Body of pancreas (tissue), 4 donors: Measurements from ENCODE around the gene SFXN2. TPM values are rescaled to one million over a fixed set of nuclear protein-coding genes. Genes with fewer than 3 reads are reported as not detected.

Source experiments
- ATAC-seq: fragments of 150-250 bp; one replicate; pipeline ENCODE4 v1.9.1; 2016
- DNase-seq, 4 donors: peaks; one replicate each; pipeline ENCODE4 v3.0.0-alpha.2; 2019
- H3K27ac ChIP-seq, 4 donors: fragments of 200-600 bp; sonication (generic); 1 replicate in 3 of 4; 2 replicates in 1 of 4; pipeline versions ENCODE4 v1.5.1 to v1.6.1; 2016 to 2019; ENCODE audit warnings: mild to moderate bottlenecking in 1 of 4, mixed read lengths in 1 of 4, moderate library complexity in 1 of 4
- H3K27me3 ChIP-seq, 2 donors: fragments of 200-600 bp; sonication (generic); one replicate each; pipeline ENCODE4 v1.6.0; 2016; ENCODE audit warnings: mild to moderate bottlenecking in 1 of 2
- H3K36me3 ChIP-seq, 2 donors: fragments of 200-600 bp; sonication (generic); replicated peaks in 1 of 2; 2 replicates each; pipeline ENCODE4 v1.5.1; 2016; ENCODE audit warnings: low read depth in 2 of 2; ENCODE audit not compliant: insufficient read depth in 1 of 2
- H3K4me1 ChIP-seq: fragments of 200-600 bp; sonication (generic); one replicate; pipeline ENCODE4 v1.6.0; 2016
- H3K4me3 ChIP-seq, 2 donors: fragments of 200-600 bp; sonication (generic); 1 replicate in 1 of 2; 2 replicates in 1 of 2; pipeline ENCODE4 v1.5.1; 2016 to 2019
- H3K9me3 ChIP-seq, 3 donors: fragments of 200-600 bp; sonication (generic); 1 replicate in 2 of 3; 2 replicates in 1 of 3; pipeline ENCODE4 v1.5.1; 2016
- CTCF ChIP-seq, 7 experiments: fragments of 450-650 bp in 4 of 7; fragments of 200-600 bp in 3 of 7; sonication (generic) in 3 of 7; IDR thresholded peaks; one replicate each; pipeline ENCODE4 v1.5.1; 2016 to 2019; ENCODE audit warnings: antibody characterized with exemption in 7 of 7
- POLR2A ChIP-seq, 3 donors: fragments of 450-650 bp; IDR thresholded peaks; one replicate each; pipeline ENCODE4 v1.6.1; 2016; ENCODE audit warnings: antibody characterized with exemption in 3 of 3, mild to moderate bottlenecking in 2 of 3
- WGBS, 2 donors: methylation state at CpG; one replicate each; pipeline ENCODE4 v1.1.5; 2017; 5-methylcytosine and 5-hydroxymethylcytosine counted together
- intact Hi-C: fragments of 100-400 bp; cut with DNase I; formaldehyde crosslinking; loops from one replicate; pipeline ENCODE4 v1.15.1; 2023
- total RNA-seq, 2 donors: library from RNA; depleted of rRNA; stranded (reverse); fragments of >200 nt; gene quantifications; one replicate each; pipeline ENCODE4 v1.1.0, GENCODE V29; 2016

SFXN2 gene
- total RNA-seq, 2 donors from 2014 or later: 2.1 to 7.3 TPM

GRCh38 chr10:102775201-102775934 is 60.9 kb downstream of the SFXN2 start:
- Histone ChIP-seq H3K4me3 (no peak overlapping the region), H3K27me3 (no peaks in the 10 kb centered on the region), H3K4me1 (peaks cover 58% of the 10 kb centered on the region), H3K36me3 (no peaks in the 10 kb centered on the region), H3K9me3 (no peaks in the 10 kb centered on the region), H3K27ac (peak overlapping the region; percentile 46 to 77 (median 65))
- 48 to 63% methylated on average over 15 to 16 of the region's 16 CpGs for WGBS, 2 donors
- ATAC-seq (no peak), DNase-seq (peak; percentile 30 to 55 (median 46))
- intact Hi-C loops: no loop called here
- no peak for TF ChIP-seq CTCF (IDR thresholded peaks at IDR 0.05)
- TF ChIP-seq POLR2A (IDR thresholded peaks at IDR 0.05): no peak

- Histone ChIP-seq H3K27ac (peak overlapping the region; percentile 46 to 77 (median 65)), H3K9me3 (no peaks in the 10 kb centered on the region), H3K4me1 (peaks cover 58% of the 10 kb centered on the region), H3K4me3 (no peak overlapping the region), H3K36me3 (no peaks in the 10 kb centered on the region), H3K27me3 (no peaks in the 10 kb centered on the region)
- intact Hi-C loops: no loop called here
- peak; percentile 58 for ATAC-seq
- TF ChIP-seq CTCF (IDR thresholded peaks at IDR 0.05) (no peak), POLR2A (IDR thresholded peaks at IDR 0.05) (peak in 2 of 3 donors; percentile 38 to 66)
- DNase-seq: peak; percentile 53 to 79 (median 68)
- 17 to 22% methylated on average over 14 to 17 of the region's 17 CpGs for WGBS, 2 donors
Measured at GRCh38 chr10:102775935-102776669, 61.7 kb downstream of the SFXN2 start.

DNA sequence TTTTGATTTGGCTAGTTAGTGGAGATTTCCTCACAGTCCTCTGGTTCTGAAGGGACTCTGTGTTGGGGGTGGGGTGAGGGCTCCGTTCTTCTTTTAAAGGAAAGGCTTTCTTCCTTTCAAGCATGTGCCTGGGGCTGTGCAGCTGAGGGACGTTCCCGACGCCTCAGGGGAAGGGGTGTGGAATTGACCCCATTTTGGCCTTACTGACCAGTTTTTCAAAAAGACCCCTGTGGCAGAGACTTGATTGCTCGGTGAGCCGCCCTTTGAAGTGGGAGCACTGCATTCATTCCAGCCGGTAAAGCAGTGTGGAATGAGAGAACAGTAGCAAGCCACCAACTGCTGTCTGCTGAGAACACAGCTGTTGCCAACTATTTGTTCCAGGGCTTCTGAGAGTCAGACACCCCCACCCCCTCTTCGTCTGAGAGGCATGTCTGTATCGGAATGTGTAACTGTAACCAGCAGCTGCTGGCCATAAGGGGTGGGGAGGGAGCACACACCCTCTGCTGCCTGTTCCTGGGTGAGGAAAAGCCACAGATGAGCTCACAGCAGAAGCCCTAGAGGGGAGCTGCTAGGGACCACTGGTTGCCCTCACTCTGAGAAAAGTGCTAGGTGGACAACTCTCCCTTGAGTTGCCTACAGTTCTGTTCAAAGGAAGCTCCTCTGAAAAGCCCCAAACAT is 62.5 kb downstream of the SFXN2 start:
- peaks cover 64% of the 10 kb centered on the region for H3K4me1 ChIP-seq
- DNase-seq (peak; percentile 78 to 92 (median 87)), ATAC-seq (peak; percentile 84)
- H3K27ac ChIP-seq: peak overlapping the region; percentile 46 to 77 (median 65)
- WGBS, 2 donors: 12 to 14% methylated on average over 7 to 9 of the region's 9 CpGs
- intact Hi-C loops: no loop called here
- no peak overlapping the region for H3K4me3 ChIP-seq
- TF ChIP-seq POLR2A (IDR thresholded peaks at IDR 0.05) (peak in 2 of 3 donors; percentile 27 to 48), CTCF (IDR thresholded peaks at IDR 0.05) (no peak)
- H3K36me3 ChIP-seq: no peaks in the 10 kb centered on the region
- no peaks in the 10 kb centered on the region for H3K9me3 ChIP-seq
- no peaks in the 10 kb centered on the region for H3K27me3 ChIP-seq

- ATAC-seq (no peak), DNase-seq (no peak)
- intact Hi-C loops: no loop called here
- H3K27ac ChIP-seq: peak overlapping the region in 3 of 4 donors; percentile 53 to 77 (median 77)
- no peaks in the 10 kb centered on the region for H3K27me3 ChIP-seq
- WGBS, 2 donors: 85% methylated on average over 16 of the region's 17 CpGs
- TF ChIP-seq POLR2A (IDR thresholded peaks at IDR 0.05) (no peak), CTCF (IDR thresholded peaks at IDR 0.05) (no peak)
- no peaks in the 10 kb centered on the region for H3K9me3 ChIP-seq
- H3K4me1 ChIP-seq: peaks cover 74% of the 10 kb centered on the region
- no peak overlapping the region for H3K4me3 ChIP-seq
- H3K36me3 ChIP-seq: no peaks in the 10 kb centered on the region
Measured at GRCh38 chr10:102777711-102778453, 63.4 kb downstream of the SFXN2 start.
